IPS-11a (cell line): ENCODE data around the gene RBP5.

Experiments used
- H3K4me3 ChIP-seq: one replicate; pipeline ENCODE4 v1.5.1; 2013; ENCODE audit warnings: low read depth, low read length, control low read depth

Gene RBP5, protein sequence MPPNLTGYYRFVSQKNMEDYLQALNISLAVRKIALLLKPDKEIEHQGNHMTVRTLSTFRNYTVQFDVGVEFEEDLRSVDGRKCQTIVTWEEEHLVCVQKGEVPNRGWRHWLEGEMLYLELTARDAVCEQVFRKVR

DNA sequence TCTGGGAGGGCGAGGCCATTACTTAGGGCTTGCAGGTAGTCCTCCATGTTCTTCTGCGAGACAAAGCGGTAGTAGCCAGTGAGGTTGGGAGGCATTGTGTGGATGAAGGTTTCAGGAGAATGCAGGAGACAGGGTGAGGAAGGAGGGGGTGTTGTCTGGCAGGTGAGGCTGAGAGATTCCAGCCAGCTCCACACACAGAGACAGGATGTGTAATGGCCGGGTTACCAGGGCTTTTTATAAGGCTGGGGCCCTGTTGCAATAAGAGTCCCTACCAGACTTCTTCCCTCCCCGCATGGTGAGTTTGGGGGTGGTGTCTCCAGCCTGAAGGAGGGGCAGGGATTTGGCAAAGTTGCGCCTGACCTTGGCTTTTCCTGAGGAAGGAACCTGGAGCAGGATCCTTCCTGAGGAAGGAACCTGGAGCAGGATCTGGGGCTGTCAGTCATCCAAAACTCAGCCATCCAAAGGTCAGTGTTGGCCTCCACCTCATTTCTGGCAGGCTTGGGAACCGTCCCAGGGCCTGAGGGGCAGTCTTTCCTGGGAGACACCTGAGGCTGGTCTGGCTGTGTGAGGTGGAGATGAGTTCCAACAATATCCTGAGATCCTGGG lies at the start of gene RBP5:
Gene RBP5, minus strand, starts transcription at position 209 of the 606 bp plus-strand sequence. Its CDS starts 114 bp downstream, at position 95.
- peak within 1 kb of the TSS; percentile 82 for H3K4me3 ChIP-seq

DNA sequence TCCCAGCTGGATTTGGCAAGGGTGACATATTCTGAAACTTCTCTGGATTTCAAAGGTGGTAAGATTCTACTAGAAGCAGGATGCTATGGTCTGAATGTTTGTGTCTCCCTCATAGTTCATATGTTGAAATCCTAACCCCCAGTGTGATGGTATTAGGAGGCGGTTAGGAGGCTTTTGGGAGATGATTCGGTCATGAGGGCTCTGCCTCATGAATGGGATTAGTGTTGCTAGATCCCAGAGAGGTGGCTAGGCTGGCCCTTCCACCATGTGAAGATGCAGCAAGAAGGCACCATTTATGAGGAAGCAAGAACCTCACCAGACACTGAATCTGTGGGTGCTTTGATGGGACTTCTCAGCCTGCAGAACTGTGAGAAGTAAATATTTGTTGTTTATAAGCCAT lies 49.8 kb upstream of the RBP5 start:
- no peak overlapping the region for H3K4me3 ChIP-seq

DNA sequence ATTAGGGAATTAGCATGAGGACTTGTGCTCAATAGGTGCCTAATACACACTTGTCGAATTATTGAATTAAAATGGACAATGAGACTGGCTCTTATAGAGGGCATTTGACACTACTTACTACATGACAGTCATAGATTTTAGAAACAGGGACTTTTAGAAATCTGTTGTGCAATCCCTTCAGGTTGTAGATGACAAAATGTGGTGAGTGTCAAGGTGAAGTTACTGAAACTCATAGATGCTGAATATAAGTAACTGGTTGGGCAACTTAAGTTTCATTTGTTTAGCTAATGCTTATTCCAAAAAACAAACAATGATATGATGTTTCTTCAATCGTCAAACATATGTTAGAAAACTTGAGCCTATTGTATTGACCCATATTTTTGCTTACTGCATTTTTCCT lies 47.9 kb upstream of the RBP5 start:
- H3K4me3 ChIP-seq: no peak overlapping the region

DNA sequence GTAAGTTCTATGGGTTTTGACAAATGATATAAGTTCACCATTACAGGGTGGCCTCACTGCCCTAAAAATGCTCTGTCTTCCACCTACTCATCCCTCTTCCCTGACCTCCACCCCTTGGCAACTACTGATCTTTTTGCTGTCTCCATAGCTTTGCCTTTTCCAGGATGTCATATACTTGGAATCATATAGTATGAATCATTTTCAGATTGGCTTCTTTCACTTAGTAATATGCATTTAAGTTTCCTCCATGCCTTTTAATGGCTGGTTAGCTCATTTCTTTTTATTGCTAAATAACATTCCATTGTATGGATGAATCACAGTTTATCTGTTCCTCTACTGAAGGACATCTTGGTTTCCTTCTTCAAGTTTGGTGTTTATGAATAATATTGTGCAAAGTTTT lies 46.8 kb upstream of the RBP5 start:
- H3K4me3 ChIP-seq: no peak overlapping the region

DNA sequence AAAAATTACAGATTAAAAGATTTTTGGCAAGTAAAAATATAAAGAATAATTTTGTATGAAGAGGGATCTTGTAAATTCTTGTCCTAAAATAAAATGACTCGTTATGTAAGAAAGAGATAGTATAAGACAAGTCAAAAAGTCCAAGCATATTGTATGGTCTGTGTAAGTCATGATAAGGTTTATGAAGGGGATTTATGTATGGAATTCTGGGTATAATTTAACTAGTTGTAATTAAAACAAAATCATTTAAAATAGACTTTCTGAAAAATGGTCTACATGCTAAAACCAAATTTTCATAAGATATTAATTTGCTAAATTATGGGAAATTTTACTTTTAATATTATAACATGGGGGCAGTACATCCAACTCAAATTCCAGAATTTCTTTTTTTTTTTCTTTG lies 43.2 kb upstream of the RBP5 start:
- H3K4me3 ChIP-seq: no peak overlapping the region

DNA sequence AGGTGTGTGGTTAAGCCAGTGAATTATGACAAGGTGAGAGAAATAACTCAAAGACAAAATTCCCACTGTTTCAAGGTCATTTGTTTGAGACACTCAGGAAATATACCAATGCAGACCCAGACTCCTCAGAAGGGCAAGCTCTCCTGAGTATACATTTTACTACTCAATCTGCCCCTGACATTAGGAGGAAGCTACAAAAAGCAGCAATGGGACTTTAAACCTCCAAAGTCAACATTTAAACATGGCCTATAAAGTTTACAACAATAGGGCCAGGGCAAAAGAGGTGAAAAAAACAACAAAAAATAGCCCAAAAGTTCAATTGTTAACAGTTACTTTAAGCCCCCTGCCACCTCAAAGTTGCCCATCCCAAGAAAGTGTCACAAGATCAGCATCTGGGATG lies 41.3 kb upstream of the RBP5 start:
- H3K4me3 ChIP-seq: no peak overlapping the region

DNA sequence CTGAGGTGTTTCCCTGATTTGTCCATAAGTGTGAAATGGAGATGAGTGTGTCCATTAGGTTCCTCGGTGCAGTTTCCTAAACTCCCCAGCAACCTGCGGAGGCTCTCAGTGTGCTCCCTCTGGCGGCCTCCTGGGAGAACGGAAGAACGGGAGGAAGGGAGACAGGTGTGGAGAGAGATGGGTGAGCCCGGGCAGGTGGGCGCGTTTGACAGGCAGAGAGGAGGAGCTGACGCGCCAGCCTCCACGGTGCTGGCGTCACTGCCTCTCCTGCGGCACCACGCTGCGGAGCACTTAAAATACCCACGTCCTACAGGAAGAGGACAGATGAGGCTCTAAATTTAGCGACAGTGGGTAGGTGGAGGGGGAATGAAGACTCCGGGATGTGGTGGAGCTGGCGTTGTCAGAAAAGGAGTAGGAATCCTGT lies 34.0 kb upstream of the RBP5 start:
- H3K4me3 ChIP-seq: no peak overlapping the region

- no peak overlapping the region for H3K4me3 ChIP-seq
Observed at GRCh38 chr12:7161811-7162210, 33.1 kb upstream of the RBP5 start.

DNA sequence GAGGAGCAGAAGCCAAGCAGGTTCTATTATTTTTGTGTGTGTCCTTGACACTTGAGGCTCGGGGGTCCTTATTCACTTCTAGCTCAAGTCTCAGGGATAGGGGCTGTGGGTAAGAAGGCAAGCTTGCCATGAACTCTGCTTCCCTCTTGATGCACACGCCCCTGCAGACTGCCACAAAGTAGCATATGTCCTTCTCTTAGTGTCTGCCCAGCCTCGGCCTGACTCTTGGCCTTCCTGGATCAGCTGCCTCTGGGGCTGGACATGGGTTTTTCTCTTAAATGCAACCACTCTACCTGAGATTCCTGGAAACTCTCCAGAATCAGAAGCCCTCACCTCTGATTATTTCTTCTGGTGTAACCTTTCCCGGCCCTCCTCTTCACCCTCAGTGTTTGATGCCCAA lies 32.6 kb upstream of the RBP5 start:
- no peak overlapping the region for H3K4me3 ChIP-seq

DNA sequence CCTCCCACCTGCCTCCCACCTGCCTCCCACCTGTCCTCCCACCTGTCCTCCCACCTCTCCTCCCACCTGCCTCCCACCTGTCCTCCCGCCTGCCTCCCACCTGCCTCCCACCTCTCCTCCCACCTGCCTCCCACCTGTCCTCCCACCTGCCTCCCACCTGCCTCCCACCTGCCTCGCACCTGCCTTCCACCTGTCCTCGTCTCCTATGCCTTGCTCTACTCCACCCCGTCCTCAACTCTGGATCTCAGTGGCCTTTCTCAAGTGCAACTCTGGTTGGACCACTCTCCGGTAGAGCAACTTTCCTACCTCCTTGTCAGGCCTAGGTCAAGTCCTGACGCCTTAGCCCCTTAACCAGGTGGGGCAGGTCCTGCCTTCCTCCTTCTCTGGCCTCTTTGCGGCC lies 31.5 kb upstream of the RBP5 start:
- H3K4me3 ChIP-seq: no peak overlapping the region

DNA sequence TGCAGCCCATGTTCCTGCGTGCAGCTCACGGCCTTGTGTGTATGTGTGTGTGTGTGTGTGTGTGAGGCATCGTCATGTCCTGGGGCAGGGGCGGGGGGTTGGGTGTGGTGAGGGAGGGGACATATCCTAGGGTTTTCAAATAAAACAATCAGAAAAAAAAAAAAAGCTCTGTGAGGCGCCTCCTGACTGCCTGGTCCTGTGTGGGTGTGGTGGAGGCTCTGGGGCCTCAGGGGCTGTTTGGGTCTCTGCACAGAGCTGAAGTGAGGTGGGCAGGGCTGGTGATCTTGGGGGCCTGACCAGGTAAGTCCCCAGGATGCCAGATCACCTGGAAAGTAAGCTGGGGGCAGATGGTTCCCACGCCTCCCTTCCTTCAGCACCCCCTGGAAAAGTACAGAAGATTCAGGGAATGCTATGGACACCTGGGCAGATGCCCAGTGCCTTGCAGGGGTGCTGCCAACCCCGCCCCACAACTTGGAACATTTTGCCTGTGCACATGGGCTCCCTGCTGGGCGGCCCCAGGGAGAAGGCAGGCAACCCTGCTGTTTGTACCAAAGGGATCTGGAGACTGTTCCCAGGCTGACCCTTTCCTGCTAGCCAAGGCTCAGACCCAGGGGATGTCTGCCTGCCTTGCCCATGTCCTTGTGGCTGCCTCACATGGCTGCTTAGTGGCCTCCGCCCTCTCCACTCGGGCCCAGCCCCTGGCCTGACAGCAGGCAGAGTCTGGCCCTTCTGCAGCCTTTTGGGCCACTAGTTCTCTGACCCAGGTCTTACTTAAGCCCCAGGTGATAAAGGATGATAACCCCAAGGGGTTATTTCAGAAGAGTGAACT lies 30.3 kb upstream of the RBP5 start:
- no peak overlapping the region for H3K4me3 ChIP-seq

- H3K4me3 ChIP-seq: no peak overlapping the region
Observed at GRCh38 chr12:7157391-7157790, 28.7 kb upstream of the RBP5 start.

DNA sequence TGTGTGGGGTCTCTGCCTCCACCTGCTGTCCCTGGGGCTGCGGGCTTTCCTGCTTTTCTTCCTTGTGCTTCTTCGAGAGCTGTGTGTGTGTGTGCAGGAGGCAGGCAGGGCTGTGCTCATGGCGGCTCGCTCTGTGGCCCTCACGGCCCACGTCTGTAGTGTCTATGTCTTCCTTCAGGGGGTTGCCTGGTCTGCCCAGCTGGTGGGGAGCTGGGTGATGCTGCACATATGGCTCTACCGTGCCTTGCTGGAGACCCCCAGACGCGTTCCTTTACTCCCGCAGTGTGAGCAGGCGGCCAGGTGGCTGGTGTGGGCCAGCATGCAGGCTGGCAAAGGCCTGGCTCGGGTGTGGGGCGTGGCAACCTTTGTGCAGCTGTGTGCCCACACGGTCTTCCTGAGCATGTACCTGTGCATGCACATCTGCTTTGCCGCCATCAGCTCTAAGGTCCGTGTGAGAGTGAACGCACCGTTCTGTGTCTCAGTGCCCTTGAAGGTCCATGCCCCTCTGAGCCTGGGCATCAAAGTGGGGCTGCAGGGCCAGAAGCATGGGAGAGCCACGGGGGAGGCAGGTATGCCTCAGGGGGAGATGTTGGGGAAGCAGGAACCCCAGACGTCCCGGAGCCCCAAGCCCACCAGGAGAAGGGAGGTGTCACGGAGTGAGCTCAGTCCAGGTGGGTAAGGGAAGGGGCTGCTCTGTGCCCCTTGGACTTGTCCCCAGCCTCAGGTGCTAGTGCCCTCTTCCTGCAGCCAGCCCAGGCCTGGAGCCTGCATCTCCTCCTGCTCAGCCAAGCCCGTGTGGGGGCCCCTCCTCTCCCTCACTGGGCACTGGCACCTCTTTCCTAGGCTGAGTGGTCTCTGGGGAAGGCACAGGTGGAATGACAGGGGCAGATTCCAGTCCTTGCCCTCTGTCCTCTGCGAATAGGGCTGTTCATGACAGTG lies 27.8 kb upstream of the RBP5 start:
- no peak overlapping the region for H3K4me3 ChIP-seq

GRCh38 chr12:7155471-7156034 lies 26.9 kb upstream of the RBP5 start:
- no peak overlapping the region for H3K4me3 ChIP-seq

- no peak overlapping the region for H3K4me3 ChIP-seq
Observed at GRCh38 chr12:7154901-7155470, 26.3 kb upstream of the RBP5 start.

GRCh38 chr12:7154042-7154441 lies 25.4 kb upstream of the RBP5 start:
- H3K4me3 ChIP-seq: no peak overlapping the region

DNA sequence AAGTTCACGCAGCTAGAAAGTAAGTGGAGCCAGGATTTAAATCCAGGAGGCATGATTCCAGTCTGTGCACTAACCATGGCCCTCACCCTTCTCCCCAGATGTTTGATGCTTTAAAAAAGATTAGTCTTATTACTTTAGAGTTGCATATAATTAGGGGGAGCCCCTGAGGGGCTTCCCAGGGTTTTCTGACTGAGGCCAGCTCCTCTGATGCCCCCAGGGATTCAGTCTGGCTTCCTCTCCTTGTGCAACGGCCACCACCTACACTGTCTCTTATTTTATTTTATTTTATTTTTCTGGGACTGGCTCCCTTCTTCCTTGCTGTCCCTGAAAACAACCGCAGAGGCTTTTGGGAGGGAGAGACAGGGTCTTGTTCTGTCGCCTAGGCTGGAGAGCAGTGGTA lies 24.1 kb upstream of the RBP5 start:
- no peak overlapping the region for H3K4me3 ChIP-seq

GRCh38 chr12:7151532-7151931 lies 22.8 kb upstream of the RBP5 start:
- no peak overlapping the region for H3K4me3 ChIP-seq

DNA sequence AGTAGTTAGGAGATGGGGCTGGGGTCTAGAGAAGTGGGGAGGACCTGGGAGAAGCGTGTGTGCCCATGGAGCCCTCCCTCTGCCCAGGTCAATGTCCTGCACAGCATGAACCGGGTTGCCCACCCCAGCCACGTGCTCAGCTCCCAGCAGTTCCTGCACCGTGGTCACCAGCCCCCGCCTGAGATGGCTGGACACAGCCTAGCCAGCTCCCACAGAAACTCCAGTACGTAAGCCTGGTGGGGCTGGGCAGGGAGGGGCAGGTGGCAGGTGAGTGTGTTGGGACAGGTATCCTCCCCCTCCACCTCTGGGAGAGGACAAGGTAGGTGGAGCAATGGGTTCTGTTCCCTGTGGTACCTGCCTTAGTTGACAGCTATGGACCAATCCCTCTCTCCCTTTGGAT lies 22.2 kb upstream of the RBP5 start:
- H3K4me3 ChIP-seq: no peak overlapping the region

GRCh38 chr12:7150356-7150755 lies 21.7 kb upstream of the RBP5 start:
- no peak overlapping the region for H3K4me3 ChIP-seq

DNA sequence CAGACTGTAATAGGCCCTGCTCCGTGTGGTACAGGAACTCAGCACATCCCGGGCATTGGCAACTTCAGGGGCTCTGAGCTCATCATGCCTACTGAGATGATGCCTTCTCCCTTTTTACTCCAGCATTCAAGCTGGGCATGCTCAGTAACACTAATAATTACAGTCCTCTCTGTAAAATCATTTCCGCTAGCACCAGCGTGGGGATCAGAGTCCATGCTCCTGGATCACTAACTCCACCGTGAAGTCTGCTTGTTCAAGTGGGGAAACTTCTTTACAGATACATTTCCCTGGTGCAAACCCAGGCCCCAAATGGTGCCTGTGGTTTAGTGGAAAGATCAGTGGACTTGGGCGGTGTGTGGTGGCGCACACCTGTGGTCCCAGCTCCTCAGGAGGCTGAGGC lies 18.2 kb upstream of the RBP5 start:
- no peak overlapping the region for H3K4me3 ChIP-seq
